DND-41 (cell line): ENCODE results near the gene PDZRN4.

Experiments
- CTCF ChIP-seq: IDR thresholded peaks from 2 replicates; pipeline ENCODE4 v1.5.1; 2012; ENCODE audit warnings: borderline replicate concordance, low read length, moderate library complexity, mild to moderate bottlenecking; ENCODE audit not compliant: poor library complexity, severe bottlenecking; ENCODE audit errors: extremely low read depth
- EZH2 ChIP-seq: IDR thresholded peaks from 3 replicates; pipeline ENCODE4 v1.6.1; 2012; ENCODE audit warnings: borderline replicate concordance, low read depth, mild to moderate bottlenecking, moderate library complexity, low read length, inconsistent platforms; ENCODE audit not compliant: severe bottlenecking

GRCh38 chr12:41479426-41479825 is 291.3 kb downstream of the PDZRN4 start:
- TF ChIP-seq CTCF: no peak
- TF ChIP-seq EZH2: no peak
